HepG2 (cell line): ENCODE results near the gene CGB3.

Experiments
- BRF2 ChIP-seq: sonication (generic); formaldehyde crosslinking; IDR thresholded peaks from 2 replicates; pipeline ENCODE4 v1.8.1; 2022; ENCODE audit warnings: mild to moderate bottlenecking, missing genetic modification reagents
- CSRNP2 ChIP-seq: sonication (generic); formaldehyde crosslinking; conservative IDR thresholded peaks from 2 replicates; pipeline ENCODE4 v1.8.0; 2022; ENCODE audit warnings: low read depth, missing genetic modification reagents
- IRF1 ChIP-seq: sonication (generic); formaldehyde crosslinking; IDR thresholded peaks from 2 replicates; pipeline ENCODE4 v1.4.0; 2020; ENCODE audit warnings: low read depth, mild to moderate bottlenecking, missing genetic modification reagents
- KIAA2018 ChIP-seq: sonication (generic); formaldehyde crosslinking; IDR thresholded peaks from 2 replicates; pipeline ENCODE4 v1.5.0; 2020; ENCODE audit warnings: mild to moderate bottlenecking, missing genetic modification reagents, borderline replicate concordance
- NFIB ChIP-seq: sonication (generic); formaldehyde crosslinking; IDR thresholded peaks from 2 replicates; pipeline ENCODE4 v1.9.0; 2021; ENCODE audit warnings: missing genetic modification reagents, mild to moderate bottlenecking, borderline replicate concordance
- REST ChIP-seq, 2 experiments: IDR thresholded peaks; 2 replicates each; pipeline ENCODE4 v1.6.1; 2011 to 2012; ENCODE audit warnings: low read length in 2 of 2, borderline replicate concordance in 1 of 2, low read depth in 1 of 2, mild to moderate bottlenecking in 1 of 2, moderate library complexity in 1 of 2
- TAF1 ChIP-seq: sonication (generic); formaldehyde crosslinking; IDR thresholded peaks from 2 replicates; pipeline ENCODE4 v1.4.0; 2020; ENCODE audit warnings: missing genetic modification reagents
- TOE1 ChIP-seq: sonication (generic); formaldehyde crosslinking; IDR thresholded peaks from 2 replicates; pipeline ENCODE4 v1.4.0; 2020; ENCODE audit warnings: mild to moderate bottlenecking, missing genetic modification reagents
- USF2 ChIP-seq, 2 experiments: sonication (generic) in 1 of 2; formaldehyde crosslinking in 1 of 2; IDR thresholded peaks; 2 replicates each; pipeline versions ENCODE4 v1.5.1 to v1.6.1; 2011 to 2020; ENCODE audit warnings: borderline replicate concordance in 1 of 2, low read depth in 1 of 2, low read length in 1 of 2, mild to moderate bottlenecking in 1 of 2, missing genetic modification reagents in 1 of 2, moderate library complexity in 1 of 2
- ZNF232 ChIP-seq: sonication (generic); formaldehyde crosslinking; IDR thresholded peaks from 2 replicates; pipeline ENCODE4 v1.4.0; 2020; ENCODE audit warnings: missing genetic modification reagents, borderline replicate concordance
- ZNF44 ChIP-seq: sonication (generic); formaldehyde crosslinking; IDR thresholded peaks from 2 replicates; pipeline ENCODE4 v1.5.1; 2020; ENCODE audit warnings: mild to moderate bottlenecking, missing genetic modification reagents

GRCh38 chr19:48988286-48988685 lies 35.8 kb downstream of the CGB3 start:
- TF ChIP-seq USF2 (IDR thresholded peaks at IDR 0.05; ENCODE audit: low read depth, low read length) (no peak), USF2 (CRISPR knock-in tag; IDR thresholded peaks at IDR 0.05; ENCODE audit: borderline replicate concordance) (no peak), TAF1 (CRISPR knock-in tag) (no peak), CSRNP2 (CRISPR knock-in tag) (no peak), NFIB (CRISPR knock-in tag) (no peak), IRF1 (CRISPR knock-in tag) (no peak), ZNF44 (CRISPR knock-in tag) (no peak), BRF2 (CRISPR knock-in tag) (no peak), ZNF232 (CRISPR knock-in tag) (no peak), REST (IDR thresholded peaks at IDR 0.05; ENCODE audit: borderline replicate concordance in 1 of 2, low read depth in 1 of 2, low read length in 2 of 2) (no peak), TOE1 (CRISPR knock-in tag) (no peak), KIAA2018 (CRISPR knock-in tag) (no peak)
